Activated naive CD4-positive, alpha-beta T cell treated with anti-CD3 and anti-CD28 coated beads, Interleukin-2, amount 50 U/mL, for 24 hours (primary cell): Measurements from ENCODE around the gene CYP46A1.

Experiments used
- H3K27ac Mint-ChIP-seq: one replicate; pipeline ENCODE4 v1.8.0; 2021; ENCODE audit warnings: mild to moderate bottlenecking, mixed read lengths
- H3K27me3 Mint-ChIP-seq: one replicate; pipeline ENCODE4 v1.8.0; 2021; ENCODE audit warnings: mixed read lengths
- H3K36me3 Mint-ChIP-seq: one replicate; pipeline ENCODE4 v1.8.0; 2021; ENCODE audit warnings: mixed read lengths
- H3K4me1 Mint-ChIP-seq: one replicate; pipeline ENCODE4 v1.8.0; 2021; ENCODE audit warnings: mixed read lengths
- H3K4me3 Mint-ChIP-seq: one replicate; pipeline ENCODE4 v1.8.0; 2021; ENCODE audit warnings: mild to moderate bottlenecking, mixed read lengths
- H3K9me3 Mint-ChIP-seq: one replicate; pipeline ENCODE4 v1.8.0; 2021; ENCODE audit warnings: mixed read lengths

Gene CYP46A1

GRCh38 chr14:99664937-99665273 lies 19.2 kb upstream of the CYP46A1 start:
- no peak overlapping the region for H3K4me3 Mint-ChIP-seq

GRCh38 chr14:99666533-99666932 lies 17.6 kb upstream of the CYP46A1 start:
- no peaks in the 10 kb centered on the region for H3K36me3 Mint-ChIP-seq
- peaks cover 11% of the 10 kb centered on the region for H3K27me3 Mint-ChIP-seq
- no peaks in the 10 kb centered on the region for H3K4me1 Mint-ChIP-seq
- H3K9me3 Mint-ChIP-seq: no peaks in the 10 kb centered on the region
- no peak overlapping the region for H3K4me3 Mint-ChIP-seq
- no peak overlapping the region for H3K27ac Mint-ChIP-seq

More at GRCh38 chr14:99664937-99665273, 19.2 kb upstream of the CYP46A1 start:
- Mint-ChIP-seq H3K36me3 (no peaks in the 10 kb centered on the region), H3K4me1 (no peaks in the 10 kb centered on the region), H3K27ac (no peak overlapping the region), H3K9me3 (no peaks in the 10 kb centered on the region), H3K27me3 (peaks cover 11% of the 10 kb centered on the region)

DNA sequence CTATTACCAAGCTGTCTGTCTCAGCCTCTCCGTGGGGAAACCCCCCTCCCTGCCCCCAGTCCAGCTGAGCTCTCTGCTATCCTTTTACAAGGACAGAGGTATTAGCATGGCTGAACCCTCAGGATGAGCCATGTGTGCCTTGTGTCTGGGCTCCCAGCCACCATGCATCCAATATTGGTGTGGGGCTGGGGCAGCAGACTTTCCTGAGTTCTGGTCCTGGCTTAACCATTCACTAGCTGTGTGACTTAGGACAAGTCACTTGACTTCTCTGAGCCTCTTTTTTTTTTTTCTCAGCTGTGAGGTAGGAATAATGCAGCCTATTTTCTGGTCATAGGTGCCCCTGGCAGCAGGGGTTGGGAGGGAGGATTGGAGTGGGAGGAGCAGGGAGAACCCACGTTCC lies 17.1 kb upstream of the CYP46A1 start:
- no peak overlapping the region for H3K4me3 Mint-ChIP-seq
- H3K4me1 Mint-ChIP-seq: no peaks in the 10 kb centered on the region
- H3K27ac Mint-ChIP-seq: no peak overlapping the region
- no peaks in the 10 kb centered on the region for H3K36me3 Mint-ChIP-seq
- peaks cover 9% of the 10 kb centered on the region for H3K27me3 Mint-ChIP-seq
- H3K9me3 Mint-ChIP-seq: no peaks in the 10 kb centered on the region

DNA sequence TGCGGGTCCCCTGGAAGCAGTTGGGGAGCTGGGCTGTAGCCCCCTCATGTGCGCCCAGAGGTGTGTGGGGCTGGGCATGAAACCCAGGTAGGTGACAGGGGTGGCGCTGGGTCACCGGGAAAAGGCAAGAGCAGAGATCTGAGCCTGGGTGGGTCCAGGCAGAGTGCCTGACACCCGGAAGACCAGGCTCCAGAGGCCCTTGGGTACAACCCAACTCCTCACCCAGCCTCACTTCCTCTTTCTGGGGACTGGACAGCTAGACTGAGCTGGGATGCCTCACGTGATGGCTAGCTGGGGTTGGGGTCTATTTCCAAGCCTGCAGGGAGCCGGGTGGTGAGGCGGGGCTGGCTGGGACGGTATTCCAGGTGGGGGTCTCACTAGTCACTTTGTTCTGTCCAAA lies 16.3 kb upstream of the CYP46A1 start:
- no peak overlapping the region for H3K27ac Mint-ChIP-seq
- H3K9me3 Mint-ChIP-seq: no peaks in the 10 kb centered on the region
- H3K4me3 Mint-ChIP-seq: no peak overlapping the region
- H3K36me3 Mint-ChIP-seq: no peaks in the 10 kb centered on the region
- peaks cover 10% of the 10 kb centered on the region for H3K27me3 Mint-ChIP-seq
- H3K4me1 Mint-ChIP-seq: no peaks in the 10 kb centered on the region

DNA sequence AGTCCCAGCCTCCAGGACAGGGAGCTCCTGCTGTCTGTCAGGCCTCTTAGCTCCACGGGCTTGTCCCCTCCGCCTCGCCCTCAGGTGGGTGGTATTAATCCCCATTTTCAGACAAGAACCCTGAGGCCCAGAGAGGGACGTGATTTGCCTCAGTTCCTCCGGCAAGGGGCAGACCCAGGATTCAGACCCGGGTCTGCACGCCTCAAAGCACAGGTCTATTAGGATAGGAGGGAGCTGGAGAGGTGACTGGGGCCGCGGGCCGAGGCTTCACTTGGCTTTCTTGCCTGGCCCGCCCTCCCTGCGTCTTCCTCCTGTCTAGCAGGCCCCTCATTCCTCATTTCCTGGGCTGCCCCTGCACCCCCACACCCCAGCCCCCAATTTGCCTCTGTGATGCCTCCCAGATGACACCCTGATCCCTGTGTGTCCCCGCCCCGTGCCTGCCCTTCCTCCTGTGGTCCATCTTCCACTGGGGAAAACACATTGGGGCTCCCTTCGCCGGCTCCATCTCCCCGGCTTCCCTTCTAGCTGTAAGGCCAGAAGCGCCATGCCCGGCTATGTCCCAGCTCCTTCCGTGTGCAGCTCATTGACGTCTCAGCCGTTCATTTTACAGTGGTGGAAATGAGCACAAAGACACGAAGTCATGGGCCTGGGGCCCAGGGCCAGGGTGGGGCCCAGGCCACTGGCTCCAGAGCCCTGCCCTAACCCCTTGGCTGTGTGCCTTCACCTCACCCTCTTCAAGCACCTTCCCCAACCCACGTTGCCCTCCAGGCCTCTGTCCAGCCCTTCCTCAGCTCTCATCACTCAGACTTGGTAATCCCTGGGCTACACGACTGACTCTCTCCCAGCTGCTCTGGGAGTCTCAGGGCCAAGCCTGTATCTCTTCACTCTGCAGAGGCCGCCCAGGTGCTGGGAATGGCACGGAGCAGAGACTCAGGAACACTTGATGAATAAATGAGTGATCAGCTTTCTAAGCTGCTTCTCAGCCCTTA lies 15.5 kb upstream of the CYP46A1 start:
- H3K9me3 Mint-ChIP-seq: no peaks in the 10 kb centered on the region
- no peak overlapping the region for H3K27ac Mint-ChIP-seq
- peaks cover 6% of the 10 kb centered on the region for H3K27me3 Mint-ChIP-seq
- H3K4me1 Mint-ChIP-seq: no peaks in the 10 kb centered on the region
- H3K4me3 Mint-ChIP-seq: no peak overlapping the region
- no peaks in the 10 kb centered on the region for H3K36me3 Mint-ChIP-seq

DNA sequence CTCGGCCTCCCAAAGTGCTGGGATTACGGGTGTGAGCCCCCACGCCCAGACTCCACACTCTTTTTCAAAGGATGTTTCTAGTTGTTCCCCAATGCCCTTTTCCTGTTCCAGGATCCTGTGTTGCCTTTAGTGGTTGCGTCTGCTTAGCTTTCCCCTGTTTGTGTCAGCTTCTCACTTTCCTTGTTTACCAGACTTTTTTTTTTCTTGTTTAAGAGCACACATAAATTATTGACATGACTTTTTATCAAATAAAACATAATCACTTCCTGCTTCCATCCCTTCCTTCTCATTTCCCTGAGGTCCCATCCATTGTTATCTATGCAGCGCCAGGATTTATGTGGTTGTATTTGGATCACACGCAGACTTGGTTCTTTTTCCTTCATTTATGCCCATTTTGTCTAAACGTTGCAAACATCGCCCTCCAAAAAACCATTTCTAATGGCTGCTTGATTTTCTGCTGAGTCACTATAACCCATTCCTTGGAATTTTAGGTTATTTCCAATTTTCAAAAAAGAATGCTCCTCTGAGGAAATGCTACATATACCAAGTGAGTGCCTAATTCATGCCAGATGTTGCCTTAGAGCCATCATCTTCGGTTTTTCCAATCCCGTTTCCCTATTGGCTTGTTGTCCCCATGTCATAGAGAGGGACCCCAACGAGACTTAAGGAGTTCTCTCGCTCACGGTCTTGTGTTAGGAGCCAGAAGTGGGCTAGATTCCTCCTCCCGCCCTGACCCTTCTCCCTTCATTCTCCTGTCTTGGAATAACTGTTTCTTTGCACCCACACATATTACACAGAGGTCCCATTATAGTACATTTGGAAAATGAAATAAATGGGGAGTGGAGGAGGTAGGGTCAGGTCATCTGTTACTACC lies 13.5 kb upstream of the CYP46A1 start:
- H3K36me3 Mint-ChIP-seq: no peaks in the 10 kb centered on the region
- no peaks in the 10 kb centered on the region for H3K4me1 Mint-ChIP-seq
- no peak overlapping the region for H3K27ac Mint-ChIP-seq
- peaks cover 8% of the 10 kb centered on the region for H3K27me3 Mint-ChIP-seq
- H3K9me3 Mint-ChIP-seq: no peaks in the 10 kb centered on the region
- H3K4me3 Mint-ChIP-seq: no peak overlapping the region

DNA sequence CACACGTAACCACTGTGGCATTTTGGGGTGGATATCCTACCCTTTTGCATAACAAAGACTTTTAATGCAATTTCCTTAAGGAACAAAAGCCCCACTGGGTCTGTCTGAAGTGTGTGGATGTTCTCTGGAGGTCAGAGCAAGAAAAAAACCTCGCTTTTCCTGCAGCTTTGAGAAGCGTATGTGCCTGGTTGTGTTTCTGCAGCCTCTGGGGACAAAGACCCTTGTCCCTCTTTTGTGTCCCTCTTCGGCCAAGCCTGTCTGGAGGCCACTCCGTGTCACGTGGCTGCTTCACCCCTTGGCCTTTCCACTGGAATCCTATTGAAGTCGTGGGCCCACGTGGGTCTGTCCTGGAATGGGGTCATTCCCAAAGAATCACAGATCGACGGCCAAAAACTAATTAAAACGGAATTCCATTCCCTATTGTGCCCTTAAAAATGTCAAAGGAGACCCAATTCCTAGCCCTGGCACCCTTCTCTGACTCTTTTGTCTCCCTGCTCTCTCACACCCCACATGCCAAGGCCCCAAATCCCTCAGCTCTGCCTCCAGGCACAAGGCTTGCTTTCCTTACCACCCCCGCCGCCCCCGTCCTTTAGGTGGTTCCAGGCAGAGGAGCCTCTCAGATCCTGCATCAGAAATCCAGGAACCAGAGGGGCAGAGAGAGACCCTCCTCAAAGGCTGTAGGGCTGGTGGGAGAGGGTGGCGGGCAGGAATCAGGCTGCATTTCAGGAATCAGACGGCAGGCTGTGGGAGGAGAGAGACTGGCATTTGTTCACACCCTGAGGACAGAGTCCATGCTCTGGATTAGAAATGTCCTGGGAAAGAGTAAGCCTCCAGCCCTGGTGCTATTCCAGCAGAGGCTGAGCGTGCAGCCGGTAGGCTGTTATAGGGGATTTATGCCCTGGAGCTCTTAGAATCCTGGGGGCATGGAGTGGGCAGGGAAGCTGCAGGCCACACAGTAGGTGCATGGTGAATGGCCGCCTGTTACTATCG lies 12.6 kb upstream of the CYP46A1 start:
- peaks cover 8% of the 10 kb centered on the region for H3K27me3 Mint-ChIP-seq
- H3K27ac Mint-ChIP-seq: no peak overlapping the region
- H3K4me1 Mint-ChIP-seq: no peaks in the 10 kb centered on the region
- H3K4me3 Mint-ChIP-seq: no peak overlapping the region
- no peaks in the 10 kb centered on the region for H3K9me3 Mint-ChIP-seq
- no peaks in the 10 kb centered on the region for H3K36me3 Mint-ChIP-seq

- Mint-ChIP-seq H3K4me1 (no peaks in the 10 kb centered on the region), H3K4me3 (no peak overlapping the region), H3K27ac (no peak overlapping the region), H3K9me3 (no peaks in the 10 kb centered on the region), H3K36me3 (no peaks in the 10 kb centered on the region), H3K27me3 (peaks cover 8% of the 10 kb centered on the region)
These were observed 11.4 kb upstream of the CYP46A1 start for GRCh38 chr14:99672506-99673304.

- no peak overlapping the region for H3K27ac Mint-ChIP-seq
These were observed 10.6 kb upstream of the CYP46A1 start for GRCh38 chr14:99673305-99674063.

DNA sequence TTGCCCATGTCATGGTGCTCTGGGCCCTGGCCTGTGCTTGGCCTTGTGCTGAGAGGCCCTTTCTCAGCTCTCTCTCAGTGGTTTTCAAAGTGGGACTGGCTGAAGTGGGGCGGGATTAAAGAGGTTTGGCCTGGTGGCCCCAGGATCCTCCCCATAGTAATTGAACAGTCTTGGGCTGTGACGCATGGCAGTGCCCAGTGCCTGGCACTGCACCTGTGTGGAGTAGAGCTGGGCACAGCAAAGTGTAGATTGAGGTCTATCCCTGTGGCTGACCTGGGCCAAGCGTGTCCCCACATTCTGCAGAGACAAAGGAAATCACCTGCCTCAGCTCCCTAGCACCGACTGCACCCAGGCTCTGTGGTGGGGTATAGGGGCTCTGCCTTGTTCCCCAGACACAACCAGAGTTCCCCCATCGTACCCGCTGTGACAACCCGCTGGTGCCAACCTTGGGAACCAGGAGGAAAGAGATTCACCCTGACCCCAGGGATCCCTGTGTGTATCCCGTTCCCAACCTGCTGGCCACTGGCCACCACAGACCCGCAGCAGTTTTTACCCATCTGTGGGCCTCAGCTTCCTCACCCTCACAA lies 9.9 kb upstream of the CYP46A1 start:
- Mint-ChIP-seq H3K27me3 (peaks cover 8% of the 10 kb centered on the region), H3K9me3 (no peaks in the 10 kb centered on the region), H3K36me3 (peaks cover 1% of the 10 kb centered on the region), H3K4me3 (no peak overlapping the region), H3K27ac (no peak overlapping the region), H3K4me1 (no peaks in the 10 kb centered on the region)

More at GRCh38 chr14:99673305-99674063, 10.6 kb upstream of the CYP46A1 start:
- Mint-ChIP-seq H3K9me3 (no peaks in the 10 kb centered on the region), H3K27me3 (peaks cover 8% of the 10 kb centered on the region), H3K36me3 (no peaks in the 10 kb centered on the region), H3K4me1 (no peaks in the 10 kb centered on the region), H3K4me3 (no peak overlapping the region)

- Mint-ChIP-seq H3K27ac (no peak overlapping the region), H3K36me3 (peaks cover 2% of the 10 kb centered on the region), H3K4me3 (no peak overlapping the region), H3K4me1 (no peaks in the 10 kb centered on the region), H3K27me3 (peaks cover 8% of the 10 kb centered on the region), H3K9me3 (no peaks in the 10 kb centered on the region)
These were observed 9.2 kb upstream of the CYP46A1 start for GRCh38 chr14:99674776-99675381.

DNA sequence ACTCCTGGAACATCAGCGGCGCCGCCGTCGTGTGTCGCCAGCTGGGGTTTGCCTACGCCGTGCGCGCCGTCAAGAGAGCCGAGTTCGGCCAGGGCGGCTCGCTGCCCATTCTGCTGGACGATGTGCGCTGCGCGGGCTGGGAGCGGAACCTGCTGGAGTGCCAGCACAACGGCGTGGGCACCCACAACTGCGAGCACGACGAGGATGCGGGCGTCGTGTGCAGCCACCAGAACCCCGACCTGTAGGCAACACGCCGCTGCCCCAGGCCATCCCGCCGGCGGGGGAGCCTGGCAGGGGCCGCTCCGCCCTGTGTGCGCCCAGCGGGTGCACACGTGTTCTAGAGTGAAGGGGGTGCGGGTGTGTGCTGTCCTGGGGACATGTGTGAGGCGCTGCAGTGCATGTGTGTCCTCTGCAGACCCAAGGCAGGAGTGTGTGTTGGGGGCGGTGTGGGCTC lies 8.7 kb upstream of the CYP46A1 start:
- no peaks in the 10 kb centered on the region for H3K9me3 Mint-ChIP-seq
- H3K36me3 Mint-ChIP-seq: peaks cover 2% of the 10 kb centered on the region
- no peak overlapping the region for H3K4me3 Mint-ChIP-seq
- peaks cover 7% of the 10 kb centered on the region for H3K27me3 Mint-ChIP-seq
- no peaks in the 10 kb centered on the region for H3K4me1 Mint-ChIP-seq
- H3K27ac Mint-ChIP-seq: no peak overlapping the region

GRCh38 chr14:99675951-99676350 lies 8.1 kb upstream of the CYP46A1 start:
- Mint-ChIP-seq H3K27me3 (peaks cover 5% of the 10 kb centered on the region), H3K4me3 (no peak overlapping the region)

More at GRCh38 chr14:99675951-99676350, 8.1 kb upstream of the CYP46A1 start:
- H3K9me3 Mint-ChIP-seq: no peaks in the 10 kb centered on the region
- H3K36me3 Mint-ChIP-seq: peaks cover 2% of the 10 kb centered on the region
- no peaks in the 10 kb centered on the region for H3K4me1 Mint-ChIP-seq
- H3K27ac Mint-ChIP-seq: no peak overlapping the region
